GM12873 (cell line): Measurements from ENCODE around the gene ERC1.

Experiments used
- TF ChIP-seq, protein P1 (sequence below): IDR thresholded peaks from 2 replicates; pipeline ENCODE4 v1.5.1; 2012; ENCODE audit warnings: low read depth, mild to moderate bottlenecking, moderate library complexity, low read length, control low read depth; ENCODE audit not compliant: insufficient read depth; ENCODE audit errors: missing control alignments

The ERC1 gene

DNA sequence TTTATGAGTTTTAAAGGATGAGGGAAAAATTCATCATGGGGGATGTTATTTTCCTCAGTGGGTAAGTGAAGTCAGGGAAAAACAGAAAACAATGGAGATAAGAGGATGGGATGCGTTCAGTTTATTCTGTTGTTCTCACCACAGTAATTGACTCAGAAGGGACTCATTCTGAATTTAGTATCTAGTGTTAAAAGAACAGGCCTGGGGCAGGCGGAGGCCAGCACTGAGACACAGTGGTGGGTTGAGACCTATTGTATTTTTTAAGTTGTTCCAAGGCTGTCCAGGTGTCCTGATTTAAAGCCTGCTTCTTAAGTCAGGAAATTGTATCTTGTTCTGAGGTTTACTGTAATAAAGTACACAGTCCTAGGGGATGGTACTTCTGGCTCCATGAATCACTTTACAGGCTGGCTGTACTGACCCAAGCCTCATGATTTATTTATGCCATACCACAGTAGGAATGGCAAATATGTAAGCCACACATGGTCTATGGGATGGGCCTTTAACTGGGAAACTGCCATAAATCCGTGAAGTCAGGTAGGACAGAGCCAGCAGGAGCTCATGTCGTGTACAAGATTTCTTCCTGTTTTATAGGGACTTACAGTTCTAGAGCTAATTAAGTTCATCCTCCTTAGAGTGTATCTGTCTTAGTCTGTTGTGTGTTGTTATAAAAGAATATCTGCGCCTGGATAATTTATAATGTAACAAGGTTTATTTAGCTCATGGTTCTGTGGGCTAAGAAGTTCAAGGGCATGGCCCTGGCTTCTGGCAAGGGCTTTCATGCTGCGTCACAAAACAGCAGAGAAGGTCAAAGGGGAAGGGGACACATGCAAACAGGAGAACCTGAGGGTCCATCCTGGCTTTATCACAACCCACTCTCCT, 359.3 kb downstream of the ERC1 start:
- TF ChIP-seq, protein P1, sequence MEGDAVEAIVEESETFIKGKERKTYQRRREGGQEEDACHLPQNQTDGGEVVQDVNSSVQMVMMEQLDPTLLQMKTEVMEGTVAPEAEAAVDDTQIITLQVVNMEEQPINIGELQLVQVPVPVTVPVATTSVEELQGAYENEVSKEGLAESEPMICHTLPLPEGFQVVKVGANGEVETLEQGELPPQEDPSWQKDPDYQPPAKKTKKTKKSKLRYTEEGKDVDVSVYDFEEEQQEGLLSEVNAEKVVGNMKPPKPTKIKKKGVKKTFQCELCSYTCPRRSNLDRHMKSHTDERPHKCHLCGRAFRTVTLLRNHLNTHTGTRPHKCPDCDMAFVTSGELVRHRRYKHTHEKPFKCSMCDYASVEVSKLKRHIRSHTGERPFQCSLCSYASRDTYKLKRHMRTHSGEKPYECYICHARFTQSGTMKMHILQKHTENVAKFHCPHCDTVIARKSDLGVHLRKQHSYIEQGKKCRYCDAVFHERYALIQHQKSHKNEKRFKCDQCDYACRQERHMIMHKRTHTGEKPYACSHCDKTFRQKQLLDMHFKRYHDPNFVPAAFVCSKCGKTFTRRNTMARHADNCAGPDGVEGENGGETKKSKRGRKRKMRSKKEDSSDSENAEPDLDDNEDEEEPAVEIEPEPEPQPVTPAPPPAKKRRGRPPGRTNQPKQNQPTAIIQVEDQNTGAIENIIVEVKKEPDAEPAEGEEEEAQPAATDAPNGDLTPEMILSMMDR = no peak

- TF ChIP-seq, protein P1 = no peak
Observed at GRCh38 chr12:1350934-1351240, 359.9 kb downstream of the ERC1 start.

DNA sequence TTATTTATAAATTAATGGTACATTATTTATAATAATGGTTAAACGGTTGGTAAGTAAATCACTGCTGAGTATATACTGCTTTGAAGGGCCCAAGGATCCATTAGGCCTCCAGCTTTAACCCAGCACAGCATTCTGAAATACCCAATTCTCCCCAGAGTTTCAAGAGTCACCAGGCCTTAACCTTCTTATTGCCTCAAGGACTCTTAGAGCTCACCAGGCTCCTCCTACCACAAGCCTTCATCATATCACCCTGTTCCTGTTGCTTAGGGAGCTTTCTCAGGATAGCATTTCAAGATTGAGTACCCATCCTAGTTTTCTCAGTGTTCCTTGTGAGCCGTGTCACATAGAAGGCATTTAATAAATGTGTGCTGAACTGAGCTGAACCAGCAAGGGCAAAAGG, 360.9 kb downstream of the ERC1 start:
- TF ChIP-seq, protein P1 = no peak

DNA sequence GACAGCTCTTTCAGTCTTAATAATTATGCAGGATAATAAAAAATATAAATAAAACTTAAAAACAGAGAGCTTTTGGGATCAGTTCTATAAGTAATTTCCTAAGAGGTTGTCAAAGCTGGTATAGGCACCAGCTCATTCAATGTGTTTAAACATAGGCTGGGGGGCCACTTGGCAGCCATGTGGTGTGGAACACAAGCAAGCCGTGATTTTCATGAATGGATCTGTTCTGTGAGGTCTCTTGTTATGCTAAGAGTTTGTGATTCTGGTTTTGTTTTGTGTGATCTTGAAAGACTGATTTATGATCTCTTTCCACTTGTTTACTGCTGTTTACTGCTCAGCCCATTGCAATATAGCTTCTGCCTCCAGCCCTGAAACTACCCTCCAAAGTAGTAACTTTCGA, 362.4 kb downstream of the ERC1 start:
- TF ChIP-seq, protein P1 = no peak

GRCh38 chr12:1355396-1355795, 364.4 kb downstream of the ERC1 start:
- TF ChIP-seq, protein P1 = no peak

DNA sequence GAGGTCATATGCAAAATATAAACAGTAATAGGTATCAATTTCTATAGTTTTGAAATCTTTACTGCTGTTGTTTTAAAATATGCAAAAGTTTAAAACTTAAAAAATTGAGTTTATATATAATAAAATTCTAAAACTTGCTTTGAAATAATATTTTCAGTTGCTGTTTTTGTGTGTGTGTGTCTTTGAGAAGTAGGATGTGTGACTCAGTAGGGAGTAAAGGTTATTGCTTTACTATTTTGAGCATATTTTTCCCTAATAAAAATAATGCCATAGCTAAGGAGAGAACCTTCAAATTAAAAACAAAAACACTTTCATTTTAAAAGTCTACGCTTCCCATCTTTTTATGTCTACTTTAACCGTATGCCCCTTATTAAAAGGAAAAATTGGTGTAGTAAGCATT, 365.3 kb downstream of the ERC1 start:
- TF ChIP-seq, protein P1 = no peak

DNA sequence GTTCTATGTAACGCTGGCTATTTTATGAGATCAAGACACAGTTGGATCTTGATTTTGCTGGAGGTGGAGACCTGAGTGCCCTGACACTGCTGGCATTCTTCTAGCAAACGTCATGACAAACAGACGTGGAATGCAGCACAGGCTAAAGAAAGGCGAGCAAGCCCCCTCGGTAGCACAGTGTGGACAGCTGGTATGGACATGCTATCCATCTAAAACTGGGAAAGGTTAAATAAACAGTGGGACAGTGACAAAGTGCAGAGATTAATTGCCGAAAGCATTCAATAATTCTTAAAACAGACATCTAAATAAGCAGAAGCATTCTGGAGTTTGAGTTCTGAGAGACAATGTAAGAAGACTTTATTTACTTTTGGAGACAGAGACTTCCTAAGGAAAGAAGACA, 366.1 kb downstream of the ERC1 start:
- TF ChIP-seq, protein P1 = no peak
